Smooth muscle cell (in vitro differentiated cells): ENCODE results near the gene TNFRSF18. TPM values are rescaled to one million over a fixed set of nuclear protein-coding genes. Genes with fewer than 3 reads are reported as not detected.

ENCODE experiments used
- DNase-seq: peaks from one replicate; lab custom pipeline; 2025; ENCODE audit not compliant: unreplicated experiment; lab: John Stamatoyannopoulos, UW
- H2AFZ ChIP-seq: fragments of 200-600 bp; sonication (generic); 2 replicates; pipeline ENCODE4 v1.6.0; 2016; ENCODE audit warnings: antibody characterized with exemption, low read depth, mild to moderate bottlenecking
- H3F3A ChIP-seq: fragments of 200-600 bp; sonication (generic); 2 replicates; pipeline ENCODE4 v1.6.0; 2017; ENCODE audit warnings: antibody characterized with exemption, low read depth
- H3K27ac ChIP-seq: fragments of 200-600 bp; sonication (generic); 2 replicates; pipeline ENCODE4 v1.5.1; 2016; ENCODE audit warnings: low read depth, mild to moderate bottlenecking
- H3K27me3 ChIP-seq: fragments of 200-600 bp; sonication (generic); 2 replicates; pipeline ENCODE4 v1.6.1; 2016; ENCODE audit warnings: low read depth, mild to moderate bottlenecking
- H3K36me3 ChIP-seq: fragments of 200-600 bp; sonication (generic); 2 replicates; pipeline ENCODE4 v1.5.1; 2016; ENCODE audit warnings: low read depth
- H3K4me1 ChIP-seq: fragments of 200-600 bp; sonication (generic); 2 replicates; pipeline ENCODE4 v1.5.1; 2016; ENCODE audit warnings: low read depth
- H3K4me2 ChIP-seq: fragments of 200-600 bp; sonication (generic); 2 replicates; pipeline ENCODE4 v1.6.0; 2016; ENCODE audit warnings: mild to moderate bottlenecking
- H3K4me3 ChIP-seq: fragments of 200-600 bp; sonication (generic); 2 replicates; pipeline ENCODE4 v1.5.1; 2016; ENCODE audit warnings: mild to moderate bottlenecking
- H3K79me2 ChIP-seq: fragments of 200-600 bp; sonication (generic); 2 replicates; pipeline ENCODE4 v1.6.0; 2016; ENCODE audit warnings: low read depth, mild to moderate bottlenecking
- H3K9ac ChIP-seq: fragments of 200-600 bp; sonication (generic); 2 replicates; pipeline ENCODE4 v1.6.0; 2016; ENCODE audit warnings: low read depth
- H3K9me3 ChIP-seq: fragments of 200-600 bp; sonication (generic); replicated peaks from 2 replicates; pipeline ENCODE4 v1.5.1; 2016; ENCODE audit warnings: low read depth
- H4K20me1 ChIP-seq: fragments of 200-600 bp; sonication (generic); 2 replicates; pipeline ENCODE4 v1.6.0; 2016; ENCODE audit warnings: low read depth
- CTCF ChIP-seq: fragments of 200-600 bp; sonication (generic); IDR thresholded peaks from 2 replicates; pipeline ENCODE4 v1.5.1; 2017; ENCODE audit warnings: borderline replicate concordance, mild to moderate bottlenecking, antibody characterized with exemption; ENCODE audit not compliant: insufficient read depth, poor library complexity, severe bottlenecking
- WGBS: methylation state at CpG from one replicate; pipeline ENCODE4 v1.1.7; 2016; ENCODE audit warnings: low lambda C conversion rate; 5-methylcytosine and 5-hydroxymethylcytosine counted together
- polyA plus RNA-seq: library from polyadenylated mRNA; unstranded; fragments of >200 nt; fragmentation: Nextera tagmentation; extraction: Ambion mirVana; gene quantifications from 2 replicates; pipeline ENCODE4 v1.2.1, GENCODE V29; 2016
- total RNA-seq: library from RNA; depleted of rRNA; stranded (reverse); fragments of >200 nt; gene quantifications from 2 replicates; pipeline ENCODE4 v1.2.3, GENCODE V29; 2014

Gene TNFRSF18
- total and polyA plus RNA-seq, 2 experiments from 2014 or later: 4.8 to 12.2 TPM

DNA sequence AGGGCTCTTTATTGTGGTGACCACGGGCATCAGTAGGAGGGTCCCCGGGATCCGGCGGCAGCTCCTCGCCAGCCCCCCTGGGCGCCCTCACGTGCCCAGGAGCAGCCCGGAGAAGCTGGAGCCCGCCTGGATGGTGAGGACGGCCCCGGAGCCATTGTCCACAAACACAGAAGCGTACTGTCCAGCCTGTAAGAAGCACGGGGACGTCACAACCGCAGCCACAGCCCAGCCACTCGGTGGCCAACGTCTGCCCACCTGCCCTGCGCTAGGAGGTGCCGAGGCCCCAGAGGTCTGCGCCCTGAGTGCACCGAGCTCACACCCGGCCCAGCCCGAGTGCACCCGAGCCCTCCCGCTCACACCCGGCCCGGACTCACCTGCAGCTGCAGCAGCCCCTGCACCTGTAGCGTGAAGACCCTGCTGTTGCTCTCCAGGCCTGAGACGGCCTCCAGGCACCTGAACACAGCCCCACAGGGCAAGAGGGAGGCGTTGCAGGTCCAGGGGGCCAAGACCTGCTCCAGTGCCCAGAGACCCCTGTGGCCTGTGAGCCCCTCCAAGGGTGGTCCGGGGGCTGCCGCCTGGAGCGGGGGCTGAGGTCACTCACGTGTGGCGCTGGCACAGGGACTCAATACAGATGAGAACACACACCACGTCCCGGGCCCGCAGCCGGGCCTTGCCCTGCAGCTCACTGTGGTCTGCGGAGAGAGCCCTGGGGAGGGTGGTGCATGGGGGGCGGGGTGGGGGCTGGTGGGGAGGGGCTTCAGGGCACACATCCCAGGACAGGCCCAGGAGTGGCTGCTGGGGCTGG lies 36.3 kb upstream of the TNFRSF18 start:
- 92% methylated on average over 41 of the region's 41 CpGs for WGBS
- H3K9ac ChIP-seq: no peak overlapping the region

GRCh38 chr1:1241588-1242219 lies 35.3 kb upstream of the TNFRSF18 start:
- H4K20me1 ChIP-seq: peaks cover 4% of the 10 kb centered on the region
- no peaks in the 10 kb centered on the region for H3K79me2 ChIP-seq
- H3K36me3 ChIP-seq: no peaks in the 10 kb centered on the region
- no peak overlapping the region for H2AFZ ChIP-seq
- no peak for DNase-seq
- H3K4me3 ChIP-seq: no peak overlapping the region
- no peaks in the 10 kb centered on the region for H3K27me3 ChIP-seq
- H3F3A ChIP-seq: no peaks in the 10 kb centered on the region
- no peak for TF ChIP-seq CTCF
- no peak overlapping the region for H3K9ac ChIP-seq
- H3K4me2 ChIP-seq: no peak overlapping the region
- peaks cover 3% of the 10 kb centered on the region for H3K4me1 ChIP-seq
- H3K27ac ChIP-seq: no peak overlapping the region
- 89% methylated on average over 17 of the region's 26 CpGs for WGBS
- H3K9me3 ChIP-seq: no peaks in the 10 kb centered on the region

More for the DNA sequence above, 36.3 kb upstream of the TNFRSF18 start:
- H3F3A ChIP-seq: no peaks in the 10 kb centered on the region
- H3K4me2 ChIP-seq: no peak overlapping the region
- H3K4me1 ChIP-seq: peaks cover 9% of the 10 kb centered on the region
- no peak overlapping the region for H2AFZ ChIP-seq
- H3K4me3 ChIP-seq: no peak overlapping the region
- TF ChIP-seq CTCF: no peak
- no peaks in the 10 kb centered on the region for H3K27me3 ChIP-seq
- H4K20me1 ChIP-seq: peaks cover 14% of the 10 kb centered on the region
- no peaks in the 10 kb centered on the region for H3K36me3 ChIP-seq
- H3K27ac ChIP-seq: no peak overlapping the region
- no peak for DNase-seq
- no peaks in the 10 kb centered on the region for H3K79me2 ChIP-seq
- no peaks in the 10 kb centered on the region for H3K9me3 ChIP-seq

GRCh38 chr1:1240822-1241587 lies 34.6 kb upstream of the TNFRSF18 start:
- no peak for TF ChIP-seq CTCF
- WGBS: 93% methylated on average over 22 of the region's 23 CpGs
- H3K27me3 ChIP-seq: no peaks in the 10 kb centered on the region
- no peaks in the 10 kb centered on the region for H3K9me3 ChIP-seq
- H3K79me2 ChIP-seq: no peaks in the 10 kb centered on the region
- H3K4me1 ChIP-seq: no peaks in the 10 kb centered on the region
- H3K27ac ChIP-seq: no peak overlapping the region
- no peaks in the 10 kb centered on the region for H3K36me3 ChIP-seq
- no peak for DNase-seq
- H3K9ac ChIP-seq: no peak overlapping the region
- H3K4me3 ChIP-seq: no peak overlapping the region
- no peak overlapping the region for H3K4me2 ChIP-seq
- H4K20me1 ChIP-seq: no peaks in the 10 kb centered on the region
- no peaks in the 10 kb centered on the region for H3F3A ChIP-seq
- H2AFZ ChIP-seq: no peak overlapping the region
